GM21717 (cell line): ENCODE results near the gene POM121C.
A peak's percentile ranks its signal among the peaks of the same experiment; 100 is the strongest.
"Not testable (repeated sequence)": the region's sequence is repeated elsewhere in the genome, so short reads cannot be mapped to it uniquely, and the experiment has no call there.

ENCODE experiments used
- ATAC-seq: cut with Tn5 transposase; IDR thresholded peaks from one replicate; pipeline ENCODE4 v1.9.1; 2021; ENCODE audit warnings: mild to moderate bottlenecking, moderate library complexity; ENCODE audit not compliant: unreplicated experiment

The POM121C gene

GRCh38 chr7:75485979-75486643 is at the start of gene POM121C:
POM121C (minus strand) TSS chr7:75486299; CDS start chr7:75441496, 44,803 bp downstream.
- ATAC-seq: peak; percentile 98

GRCh38 chr7:75534727-75535307 is 48.7 kb upstream of the POM121C start:
- no peak for ATAC-seq

GRCh38 chr7:75533926-75534325 is 47.8 kb upstream of the POM121C start:
- no peak for ATAC-seq

DNA sequence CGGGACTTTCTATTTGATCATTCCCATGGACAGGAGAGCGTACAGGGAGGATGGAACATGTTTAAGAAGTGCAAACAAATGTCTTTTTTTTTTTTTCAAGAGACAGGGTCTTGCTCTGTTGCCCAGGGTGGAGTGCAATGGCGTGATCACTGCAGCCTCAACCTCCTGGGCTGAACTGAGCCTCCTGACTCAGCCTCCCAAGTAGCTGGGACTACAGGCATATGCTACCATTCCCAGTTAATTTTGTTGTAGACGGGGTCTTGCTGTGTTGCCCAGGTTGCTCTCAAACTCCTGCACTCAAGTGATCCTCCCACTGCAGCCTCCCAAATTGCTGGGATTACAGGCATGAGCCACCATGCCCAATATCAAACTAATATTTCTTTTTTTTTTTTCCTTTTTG is 46.5 kb upstream of the POM121C start:
- ATAC-seq: no peak

DNA sequence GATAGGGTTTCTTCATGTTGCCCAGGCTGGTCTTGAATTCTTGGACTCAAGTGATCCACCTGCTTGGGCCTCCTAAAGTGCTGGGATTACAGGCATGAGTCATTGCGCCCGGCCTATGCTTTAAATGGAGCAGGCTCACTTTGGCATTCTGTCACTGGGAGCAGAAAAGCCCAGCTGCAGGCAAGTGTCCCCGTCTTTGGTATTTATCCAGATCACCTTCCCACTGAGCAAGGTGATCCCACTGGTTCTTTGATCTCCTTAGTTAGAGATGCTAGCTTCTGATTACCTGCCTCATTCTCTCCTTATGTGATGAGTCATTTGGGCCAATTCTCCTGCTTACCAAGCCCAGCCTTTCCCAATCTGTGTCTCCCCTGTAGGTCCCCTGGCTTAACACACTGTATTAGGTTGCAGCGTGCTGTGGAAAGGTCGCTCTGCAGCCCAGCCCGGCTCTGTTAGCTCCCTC is 45.3 kb upstream of the POM121C start:
- no peak for ATAC-seq

DNA sequence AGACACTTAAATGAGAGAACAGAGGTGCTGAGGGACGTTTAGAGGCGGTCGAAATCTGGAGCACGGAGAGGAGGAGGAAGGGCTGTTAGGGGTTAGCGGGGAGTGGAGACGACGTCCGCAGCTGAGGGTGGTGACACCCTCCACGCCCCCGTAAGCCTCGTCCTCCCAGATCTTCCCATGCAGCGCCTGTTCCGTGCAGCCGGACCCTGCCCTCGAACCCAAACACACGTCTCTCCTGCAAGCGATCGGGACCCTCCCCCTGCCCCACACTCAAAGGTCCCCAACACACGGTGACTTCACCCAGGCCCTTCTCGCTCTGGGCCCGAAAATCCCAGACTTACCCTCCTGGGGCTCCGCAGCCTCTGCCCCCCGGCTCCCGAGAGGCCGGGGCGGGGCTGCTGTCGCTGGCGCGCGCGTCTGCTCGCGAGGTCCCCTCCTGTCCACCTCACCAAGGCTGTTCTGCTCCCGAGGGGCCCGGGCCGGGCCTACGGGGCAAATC is 41.2 kb upstream of the POM121C start:
- ATAC-seq: not testable (repeated sequence)

DNA sequence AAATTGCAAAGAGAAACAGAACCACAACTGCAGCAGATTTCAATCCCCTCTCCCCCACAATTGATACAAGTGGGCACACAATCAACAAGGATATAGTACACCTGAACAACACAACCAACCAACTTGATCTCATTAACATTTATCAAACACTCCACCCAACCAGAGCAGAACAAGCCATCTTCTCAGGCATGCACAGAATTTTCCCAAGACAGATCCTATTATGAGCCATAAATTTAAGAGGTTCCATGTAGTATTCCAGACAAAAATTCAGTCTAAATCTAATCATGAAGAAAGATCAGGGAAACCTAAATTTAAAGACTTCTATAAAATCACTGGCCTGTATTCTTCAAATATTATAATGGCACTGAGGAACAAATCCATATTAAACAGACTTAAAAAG is 35.6 kb upstream of the POM121C start:
- ATAC-seq: not testable (repeated sequence)

- ATAC-seq: not testable (repeated sequence)
These were observed 32.7 kb upstream of the POM121C start for GRCh38 chr7:75518842-75519241.

DNA sequence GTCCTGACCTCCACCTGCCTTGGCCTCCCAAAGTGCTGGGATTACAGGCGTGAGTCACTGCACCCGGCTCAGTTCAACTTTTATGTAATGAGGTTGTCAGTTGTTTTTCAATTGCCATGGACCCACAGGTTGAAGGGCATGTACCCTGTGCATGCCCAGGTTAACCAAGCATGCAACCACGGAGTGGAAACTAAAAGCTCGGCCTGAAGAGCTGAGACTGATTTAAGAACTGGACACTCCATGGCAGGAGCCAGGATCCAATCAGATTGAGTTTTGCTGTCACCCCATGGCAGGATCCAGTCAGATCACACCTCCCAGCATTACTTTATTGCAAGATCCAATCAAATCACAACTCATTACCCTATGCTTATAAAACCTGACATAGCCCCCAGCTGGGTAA is 22.9 kb upstream of the POM121C start:
- ATAC-seq: not testable (repeated sequence)

DNA sequence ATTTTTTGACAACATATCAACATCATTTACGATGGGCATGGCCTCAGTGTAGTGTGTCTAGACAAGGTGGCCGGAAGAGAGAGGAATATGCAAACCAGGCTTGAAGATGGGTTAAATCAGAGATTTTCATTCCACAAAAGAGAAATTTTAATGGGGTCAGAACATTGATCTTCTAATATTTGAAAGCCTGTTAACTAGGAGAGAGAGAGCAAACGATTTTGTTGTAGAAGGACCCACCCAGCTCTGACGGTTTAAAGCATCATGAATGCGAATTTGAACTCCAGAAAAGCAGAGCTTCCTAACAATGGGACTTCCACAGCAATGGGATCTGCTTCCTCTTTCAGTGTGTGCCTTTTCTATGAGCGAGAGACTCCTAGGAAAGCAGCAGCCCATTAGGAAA is 5.9 kb upstream of the POM121C start, which contains the start of gene SPDYE5:
Gene SPDYE5 (plus strand): TSS at position 301 of the 400 bp plus-strand sequence. CDS start 1,728 bp downstream, outside the sequence.
- ATAC-seq: not testable (repeated sequence)

GRCh38 chr7:75485355-75485978 is 632 bp downstream of the POM121C start:
- not testable (repeated sequence) for ATAC-seq

- ATAC-seq: not testable (repeated sequence)
These were observed 5.8 kb downstream of the POM121C start for GRCh38 chr7:75480313-75480712.

DNA sequence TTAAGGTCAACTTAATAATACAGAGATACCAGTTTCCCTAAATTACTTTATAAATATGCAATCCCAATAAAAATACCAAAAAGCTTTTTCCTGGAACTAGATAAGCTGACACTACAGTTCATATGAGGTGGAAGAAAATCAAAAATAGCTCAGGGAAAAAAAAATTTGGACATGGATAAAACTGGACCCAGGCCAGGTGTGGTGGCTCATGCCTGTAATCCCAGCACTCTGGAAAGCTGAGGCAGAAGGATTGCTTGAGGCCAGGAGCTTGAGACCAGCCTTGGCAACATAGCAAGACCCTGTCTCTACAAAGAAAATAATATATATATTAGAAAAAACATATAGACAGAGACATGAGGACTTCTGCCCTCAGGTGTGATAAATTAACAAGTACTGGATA is 8.6 kb downstream of the POM121C start:
- not testable (repeated sequence) for ATAC-seq

GRCh38 chr7:75470166-75470565 is 15.9 kb downstream of the POM121C start:
- not testable (repeated sequence) for ATAC-seq

DNA sequence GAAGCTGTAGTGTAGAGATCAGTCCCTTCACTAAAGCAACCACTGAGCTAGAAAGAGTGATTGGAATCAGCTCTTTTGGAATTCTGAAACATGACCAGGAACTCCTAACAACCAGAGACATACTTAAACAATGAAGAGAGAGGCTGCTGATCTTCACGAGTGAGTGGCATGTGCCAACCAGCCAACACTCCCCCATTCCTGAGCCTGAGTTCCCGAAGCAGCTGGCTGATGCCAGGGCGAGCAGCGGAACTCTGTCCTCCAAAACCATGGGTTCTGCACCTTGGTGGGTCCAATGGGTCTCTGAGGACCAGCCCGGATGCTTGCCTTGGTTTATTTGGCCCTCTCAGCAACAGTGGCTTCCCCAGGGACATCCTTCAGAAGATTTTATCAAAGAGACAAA is 25.6 kb downstream of the POM121C start:
- ATAC-seq: not testable (repeated sequence)

DNA sequence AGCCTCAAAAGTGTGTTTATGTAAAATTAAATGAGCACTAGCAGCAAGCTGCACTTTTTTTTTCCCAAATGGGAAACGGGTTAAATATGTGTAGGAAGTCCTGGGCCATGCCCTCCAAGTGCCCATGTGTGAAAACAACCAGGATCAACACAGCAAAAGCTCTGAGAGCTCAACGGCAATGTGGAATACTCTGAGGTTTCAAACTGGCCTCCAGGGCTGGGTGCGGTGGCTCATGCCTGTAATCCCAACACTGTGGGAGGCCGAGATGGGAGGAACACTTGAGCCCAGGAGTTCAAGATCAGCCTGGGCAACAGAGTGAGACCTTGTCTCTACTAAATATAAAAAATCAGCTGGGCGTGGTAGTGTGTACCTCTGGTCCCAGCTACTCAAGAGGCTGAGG is 28.1 kb downstream of the POM121C start:
- not testable (repeated sequence) for ATAC-seq

DNA sequence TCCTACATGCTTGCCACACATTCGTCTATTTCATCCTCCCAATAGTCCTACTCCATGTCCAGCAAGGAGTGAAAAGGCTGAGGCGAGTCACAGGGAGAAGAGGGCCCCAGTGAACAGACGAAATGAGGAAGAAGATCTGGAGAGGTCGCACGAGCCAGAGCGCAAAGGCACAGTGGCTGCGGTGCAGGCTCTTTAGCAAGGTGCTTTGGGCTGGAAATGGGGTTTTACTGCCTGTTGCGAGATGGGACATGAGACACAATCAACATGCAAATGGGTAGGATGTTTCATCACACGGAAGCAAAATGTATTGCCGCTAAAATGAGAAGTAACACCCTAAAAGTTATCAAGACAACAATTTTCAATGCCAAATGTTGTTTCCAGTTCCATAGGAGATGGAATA is 29.7 kb downstream of the POM121C start:
- ATAC-seq: not testable (repeated sequence)

DNA sequence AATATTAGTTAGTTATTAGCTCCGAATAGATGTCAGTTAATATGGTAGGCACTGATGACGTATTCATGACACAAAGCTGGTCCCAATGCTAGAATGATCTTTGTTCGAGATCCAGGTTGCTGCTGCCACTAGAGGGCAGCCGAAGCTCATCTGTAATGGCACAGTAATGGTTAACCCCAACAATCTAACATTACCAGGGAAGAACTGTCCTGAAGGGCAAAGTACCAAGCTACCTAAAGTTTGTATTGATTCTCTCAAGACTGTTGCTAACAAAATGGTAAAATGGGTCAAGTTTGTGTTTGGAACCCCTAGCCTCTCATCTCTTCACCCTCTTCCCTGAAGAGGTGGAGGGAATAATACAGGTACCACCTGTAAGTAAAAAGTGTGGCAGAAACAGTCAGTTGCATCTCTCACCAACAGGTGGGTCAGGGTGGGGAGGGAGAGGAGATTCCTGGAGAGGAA is 33.6 kb downstream of the POM121C start:
- ATAC-seq: peak; percentile 80

DNA sequence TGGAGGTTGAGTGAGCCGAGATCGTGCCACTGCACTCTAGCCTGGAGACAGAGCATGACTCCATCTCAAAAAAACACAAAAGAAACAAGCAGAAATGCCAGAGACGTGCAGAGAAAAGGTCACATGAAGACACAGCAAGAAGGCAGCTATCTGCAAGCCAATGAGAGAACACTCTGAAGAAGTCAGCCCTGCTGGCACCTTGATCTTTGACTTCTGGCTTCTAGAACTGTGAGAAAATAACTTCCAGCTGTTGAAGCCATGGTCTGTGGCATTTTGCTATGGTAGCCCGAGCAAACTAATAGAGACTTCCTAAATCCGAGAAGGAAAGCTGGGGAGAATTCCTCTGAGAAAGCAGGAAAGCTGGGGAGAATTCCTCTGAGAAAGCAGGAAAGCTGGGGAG is 36.2 kb downstream of the POM121C start:
- not testable (repeated sequence) for ATAC-seq

GRCh38 chr7:75442465-75443111 is 43.5 kb downstream of the POM121C start:
- ATAC-seq: peak; percentile 83

GRCh38 chr7:75442101-75442464 is 44.0 kb downstream of the POM121C start:
- peak; percentile 22 for ATAC-seq
